AG04449 (cell line): ENCODE data around the gene NUDCD3.

Experiments used
- CTCF ChIA-PET: fragments of 350-600 bp; formaldehyde crosslinking; extraction: SDS; loops from one replicate; lab custom pipeline; 2021; ENCODE audit warnings: antibody characterized with exemption; lab: Yijun Ruan, JAX
- POLR2A ChIA-PET: fragments of 400-600, 350-600 bp; formaldehyde crosslinking; extraction: SDS; loops from one replicate; lab custom pipeline; 2020; ENCODE audit warnings: antibody characterized with exemption, inconsistent platforms; lab: Yijun Ruan, JAX
- DNase-seq: peaks from one replicate; pipeline ENCODE4 v3.0.0-alpha.2; 2010; ENCODE audit warnings: low read depth, low spot score
- H3K4me3 ChIP-seq: 2 replicates; pipeline ENCODE4 v1.5.1; 2011; ENCODE audit warnings: low read depth, mild to moderate bottlenecking, control low read depth, low read length
- CTCF ChIP-seq: IDR thresholded peaks from one replicate; pipeline ENCODE4 v1.5.1; 2011; ENCODE audit warnings: mild to moderate bottlenecking, moderate library complexity, low read length, control low read depth, inconsistent platforms; ENCODE audit not compliant: insufficient read depth; ENCODE audit errors: missing control alignments

NUDCD3 gene

GRCh38 chr7:44398953-44399574 is 91.4 kb downstream of the NUDCD3 start:
- POLR2A ChIA-PET, result no interaction called here
- CTCF ChIA-PET, result interaction anchor here (1.4 kb wide), 1 partner anchor 10 kb away, joined by 3 read pairs; no protein-coding TSS in a partner anchor
- H3K4me3 ChIP-seq, result no peak overlapping the region
- no peak for TF ChIP-seq CTCF
- no peak for DNase-seq

GRCh38 chr7:44398511-44398911 is 91.9 kb downstream of the NUDCD3 start:
- H3K4me3 ChIP-seq, result no peak overlapping the region
- POLR2A ChIA-PET, result no interaction called here
- CTCF ChIA-PET, result interaction anchor here (1.4 kb wide), 1 partner anchor 10 kb away, joined by 3 read pairs; no protein-coding TSS in a partner anchor
- no peak for DNase-seq
- TF ChIP-seq CTCF, result no peak

GRCh38 chr7:44396931-44397545 is 93.4 kb downstream of the NUDCD3 start:
- no peak overlapping the region for H3K4me3 ChIP-seq
- ChIA-PET POLR2A (no interaction called here), CTCF (interaction anchor here (1.0 kb wide), 1 partner anchor 138 kb away, joined by 3 read pairs; no protein-coding TSS in a partner anchor)
- no peak for TF ChIP-seq CTCF
- no peak for DNase-seq

- no peak overlapping the region for H3K4me3 ChIP-seq
- ChIA-PET POLR2A (no interaction called here), CTCF (no interaction called here)
- DNase-seq, result no peak
- no peak for TF ChIP-seq CTCF
Observed at GRCh38 chr7:44396496-44396895, 94.0 kb downstream of the NUDCD3 start.

GRCh38 chr7:44395067-44395466 is 95.4 kb downstream of the NUDCD3 start:
- ChIA-PET POLR2A (no interaction called here), CTCF (no interaction called here)
- DNase-seq, result no peak
- no peak for TF ChIP-seq CTCF
- no peak overlapping the region for H3K4me3 ChIP-seq

- POLR2A ChIA-PET, result no interaction called here
- no peak overlapping the region for H3K4me3 ChIP-seq
- TF ChIP-seq CTCF, result no peak
- CTCF ChIA-PET, result no interaction called here
- no peak for DNase-seq
Observed at GRCh38 chr7:44394636-44395035, 95.8 kb downstream of the NUDCD3 start.
